Stimulated activated CD8-positive, alpha-beta memory T cell treated with anti-CD3 and anti-CD28 coated beads, Interleukin-7, amount 100 ng/mL, for 24 hours (primary cell): ENCODE measurements around the gene DRD3.

ENCODE experiments used
- DNase-seq: peaks from one replicate; pipeline ENCODE4 v3.0.0-alpha.2; 2020; ENCODE audit warnings: low read depth

Gene DRD3

GRCh38 chr3:114120211-114120610 is 58.6 kb downstream of the DRD3 start:
- DNase-seq: no peak

GRCh38 chr3:114119776-114120175 is 59.1 kb downstream of the DRD3 start:
- DNase-seq: no peak

GRCh38 chr3:114115143-114115542 is 63.7 kb downstream of the DRD3 start:
- DNase-seq: no peak

- no peak for DNase-seq
Measured at GRCh38 chr3:114114719-114115118, 64.1 kb downstream of the DRD3 start.

GRCh38 chr3:114112696-114113095 is 66.2 kb downstream of the DRD3 start:
- DNase-seq: no peak

- DNase-seq: no peak
Measured at GRCh38 chr3:114111060-114111770, 67.6 kb downstream of the DRD3 start.

- DNase-seq: no peak
Measured at GRCh38 chr3:114110439-114110838, 68.4 kb downstream of the DRD3 start.

- DNase-seq: no peak
Measured at GRCh38 chr3:114108137-114108536, 70.7 kb downstream of the DRD3 start.

- no peak for DNase-seq
Measured at GRCh38 chr3:114104414-114104813, 74.4 kb downstream of the DRD3 start.

GRCh38 chr3:114103858-114104257 is 75.0 kb downstream of the DRD3 start:
- no peak for DNase-seq

- no peak for DNase-seq
Measured at GRCh38 chr3:114103181-114103580, 75.7 kb downstream of the DRD3 start.

- no peak for DNase-seq
Measured at GRCh38 chr3:114101101-114101500, 77.8 kb downstream of the DRD3 start.

GRCh38 chr3:114095796-114096195 is 83.1 kb downstream of the DRD3 start:
- no peak for DNase-seq

- no peak for DNase-seq
Measured at GRCh38 chr3:114093596-114093995, 85.3 kb downstream of the DRD3 start.

- no peak for DNase-seq
Measured at GRCh38 chr3:114093016-114093380, 85.9 kb downstream of the DRD3 start.

- no peak for DNase-seq
Measured at GRCh38 chr3:114092151-114093015, 86.5 kb downstream of the DRD3 start.

GRCh38 chr3:114089675-114090074 is 89.2 kb downstream of the DRD3 start:
- DNase-seq: no peak

GRCh38 chr3:114086356-114086755 is 92.5 kb downstream of the DRD3 start:
- DNase-seq: no peak

- DNase-seq: no peak
Measured at GRCh38 chr3:114083112-114083511, 95.7 kb downstream of the DRD3 start.

GRCh38 chr3:114081037-114081436 is 97.8 kb downstream of the DRD3 start:
- DNase-seq: no peak

GRCh38 chr3:114080201-114080600 is 98.7 kb downstream of the DRD3 start:
- no peak for DNase-seq

GRCh38 chr3:114079761-114080160 is 99.1 kb downstream of the DRD3 start:
- no peak for DNase-seq

GRCh38 chr3:114078126-114078525 is 100.7 kb downstream of the DRD3 start:
- DNase-seq: no peak
